ENCODE data around the gene PHF21A.

The PHF21A gene

GRCh38 chr11:46121301-46121723 lies at the start of gene PHF21A:
TSS of gene PHF21A (minus strand) at chr11:46121454. CDS start at chr11:46084219, 37,235 bp downstream.
- peak within 1 kb of the TSS; percentile 87 for H3K9ac ChIP-seq (ENCODE audit: low read length)
- no peaks in the 10 kb centered on the region for H3K9me2 ChIP-seq (replicated peaks; ENCODE audit: insufficient read depth, low read length)
- H3K36me3 ChIP-seq (ENCODE audit: low read length), result no peaks in the 10 kb centered on the region
- peaks cover 38% of the 10 kb centered on the region for H3K79me2 ChIP-seq (ENCODE audit: insufficient read depth, low read length)
- H3K27ac ChIP-seq (ENCODE audit: low read depth, low read length), result peak within 1 kb of the TSS; percentile 90
- H2AFZ ChIP-seq (ENCODE audit: low read depth, low read length, severe bottlenecking), result peak within 1 kb of the TSS; percentile 92
- peak within 1 kb of the TSS; percentile 94 for H3K4me3 ChIP-seq (ENCODE audit: insufficient read depth, low read length, poor library complexity, severe bottlenecking)
- no peak for TF ChIP-seq EZH2phosphoT487 (conservative IDR thresholded peaks at IDR 0.05; ENCODE audit: low read length)
- TF ChIP-seq CTCF (IDR thresholded peaks at IDR 0.05; ENCODE audit: insufficient read depth, low read length, poor library complexity, severe bottlenecking), result no peak
- H3K4me2 ChIP-seq (ENCODE audit: low read depth, low read length, poor library complexity, severe bottlenecking), result peak within 1 kb of the TSS; percentile 100
- H3K27me3 ChIP-seq (ENCODE audit: low read length), result no peaks in the 10 kb centered on the region
- H3F3A ChIP-seq (ENCODE audit: insufficient read depth), result peaks cover 18% of the 10 kb centered on the region
- H4K20me1 ChIP-seq (ENCODE audit: low read depth, low read length), result no peaks in the 10 kb centered on the region
- H3K9me3 ChIP-seq (ENCODE audit: insufficient read depth, low read length), result no peaks in the 10 kb centered on the region

- Histone ChIP-seq H3K4me2 (ENCODE audit: low read depth, low read length, poor library complexity, severe bottlenecking) (no peak overlapping the region), H3K79me2 (ENCODE audit: insufficient read depth, low read length) (no peaks in the 10 kb centered on the region), H3K4me3 (ENCODE audit: insufficient read depth, low read length, poor library complexity, severe bottlenecking) (no peak overlapping the region), H4K20me1 (ENCODE audit: low read depth, low read length) (no peaks in the 10 kb centered on the region), H3K27ac (ENCODE audit: low read depth, low read length) (no peak overlapping the region), H2AFZ (ENCODE audit: low read depth, low read length, severe bottlenecking) (no peak overlapping the region), H3K27me3 (ENCODE audit: low read length) (no peaks in the 10 kb centered on the region), H3K9me2 (replicated peaks; ENCODE audit: insufficient read depth, low read length) (no peaks in the 10 kb centered on the region), H3K9me3 (ENCODE audit: insufficient read depth, low read length) (no peaks in the 10 kb centered on the region), H3K36me3 (ENCODE audit: low read length) (no peaks in the 10 kb centered on the region), H3F3A (ENCODE audit: insufficient read depth) (no peaks in the 10 kb centered on the region), H3K9ac (ENCODE audit: low read length) (no peak overlapping the region)
- no peak for TF ChIP-seq EZH2phosphoT487 (conservative IDR thresholded peaks at IDR 0.05; ENCODE audit: low read length)
Observed at GRCh38 chr11:46170797-46171196, 49.5 kb upstream of the PHF21A start.

GRCh38 chr11:46162700-46163099 lies 41.4 kb upstream of the PHF21A start:
- Histone ChIP-seq H3K4me2 (ENCODE audit: low read depth, low read length, poor library complexity, severe bottlenecking) (no peak overlapping the region), H2AFZ (ENCODE audit: low read depth, low read length, severe bottlenecking) (no peak overlapping the region), H3K9me2 (replicated peaks; ENCODE audit: insufficient read depth, low read length) (no peaks in the 10 kb centered on the region), H3K27ac (ENCODE audit: low read depth, low read length) (no peak overlapping the region), H3K4me3 (ENCODE audit: insufficient read depth, low read length, poor library complexity, severe bottlenecking) (no peak overlapping the region), H3K9ac (ENCODE audit: low read length) (no peak overlapping the region), H3K36me3 (ENCODE audit: low read length) (no peaks in the 10 kb centered on the region), H4K20me1 (ENCODE audit: low read depth, low read length) (no peaks in the 10 kb centered on the region), H3F3A (ENCODE audit: insufficient read depth) (no peaks in the 10 kb centered on the region), H3K27me3 (ENCODE audit: low read length) (peaks cover 4% of the 10 kb centered on the region; the same call in 1 of the 2 replicates), H3K9me3 (ENCODE audit: insufficient read depth, low read length) (no peaks in the 10 kb centered on the region), H3K79me2 (ENCODE audit: insufficient read depth, low read length) (no peaks in the 10 kb centered on the region)
- no peak for TF ChIP-seq EZH2phosphoT487 (conservative IDR thresholded peaks at IDR 0.05; ENCODE audit: low read length)
- TF ChIP-seq CTCF (IDR thresholded peaks at IDR 0.05; ENCODE audit: insufficient read depth, low read length, poor library complexity, severe bottlenecking), result no peak

GRCh38 chr11:46161201-46161600 lies 39.9 kb upstream of the PHF21A start:
- peaks cover 4% of the 10 kb centered on the region; the same call in 1 of the 2 replicates for H3K27me3 ChIP-seq (ENCODE audit: low read length)
- no peak overlapping the region for H3K27ac ChIP-seq (ENCODE audit: low read depth, low read length)
- no peak overlapping the region for H3K4me3 ChIP-seq (ENCODE audit: insufficient read depth, low read length, poor library complexity, severe bottlenecking)
- TF ChIP-seq EZH2phosphoT487 (conservative IDR thresholded peaks at IDR 0.05; ENCODE audit: low read length), result no peak
- H3K9me2 ChIP-seq (replicated peaks; ENCODE audit: insufficient read depth, low read length), result no peaks in the 10 kb centered on the region
- no peaks in the 10 kb centered on the region for H3K9me3 ChIP-seq (ENCODE audit: insufficient read depth, low read length)
- H3K36me3 ChIP-seq (ENCODE audit: low read length), result no peaks in the 10 kb centered on the region
- no peak overlapping the region for H3K9ac ChIP-seq (ENCODE audit: low read length)
- H3K79me2 ChIP-seq (ENCODE audit: insufficient read depth, low read length), result no peaks in the 10 kb centered on the region
- no peak overlapping the region for H2AFZ ChIP-seq (ENCODE audit: low read depth, low read length, severe bottlenecking)
- H3K4me2 ChIP-seq (ENCODE audit: low read depth, low read length, poor library complexity, severe bottlenecking), result no peak overlapping the region
- no peaks in the 10 kb centered on the region for H3F3A ChIP-seq (ENCODE audit: insufficient read depth)
- no peaks in the 10 kb centered on the region for H4K20me1 ChIP-seq (ENCODE audit: low read depth, low read length)
